GM21526 (cell line): ENCODE data around the gene UBE4B.

Experiments used
- ATAC-seq: cut with Tn5 transposase; IDR thresholded peaks from one replicate; pipeline ENCODE4 v1.9.1; 2021; ENCODE audit warnings: moderate library complexity; ENCODE audit not compliant: unreplicated experiment, low FRiP score

UBE4B gene

GRCh38 chr1:10108134-10108663 is 75.4 kb downstream of the UBE4B start:
- no peak for ATAC-seq

DNA sequence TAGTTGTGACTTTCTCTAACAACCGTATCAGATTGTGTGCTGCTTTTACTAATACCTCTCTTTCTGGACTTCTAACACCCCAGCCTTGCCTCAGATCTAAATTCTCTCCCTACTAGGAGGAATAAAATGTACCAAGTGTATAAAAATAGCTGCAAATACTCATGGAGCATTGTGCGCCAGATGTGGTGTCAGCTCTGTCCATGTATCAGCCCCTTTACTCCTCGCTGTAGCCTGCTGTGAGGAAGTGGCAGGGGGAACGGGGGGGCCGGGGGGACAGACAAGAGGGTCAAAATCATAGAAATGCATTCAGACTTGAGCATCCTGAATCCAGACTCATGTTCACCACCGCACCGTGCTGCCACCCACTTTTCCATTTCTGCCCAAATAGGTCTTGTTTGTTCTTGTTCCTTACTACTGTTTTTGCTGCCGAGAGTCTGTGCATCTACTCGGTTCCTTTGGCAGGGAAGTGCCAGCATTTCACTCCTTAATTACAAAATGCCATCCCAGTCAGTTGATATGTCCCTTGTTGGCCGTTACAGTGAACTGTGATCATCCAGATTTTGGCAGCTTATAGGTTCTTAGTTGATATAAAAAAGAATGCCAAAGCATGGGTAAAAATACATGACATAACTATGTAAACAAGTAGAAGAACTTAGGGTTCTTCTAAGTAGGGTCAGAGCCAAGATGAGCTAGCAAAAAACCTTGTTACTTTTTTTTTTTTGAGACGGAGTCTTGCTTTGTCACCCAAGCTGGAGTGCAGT is 76.4 kb downstream of the UBE4B start:
- no peak for ATAC-seq

GRCh38 chr1:10113501-10113900 is 80.7 kb downstream of the UBE4B start:
- ATAC-seq = no peak

DNA sequence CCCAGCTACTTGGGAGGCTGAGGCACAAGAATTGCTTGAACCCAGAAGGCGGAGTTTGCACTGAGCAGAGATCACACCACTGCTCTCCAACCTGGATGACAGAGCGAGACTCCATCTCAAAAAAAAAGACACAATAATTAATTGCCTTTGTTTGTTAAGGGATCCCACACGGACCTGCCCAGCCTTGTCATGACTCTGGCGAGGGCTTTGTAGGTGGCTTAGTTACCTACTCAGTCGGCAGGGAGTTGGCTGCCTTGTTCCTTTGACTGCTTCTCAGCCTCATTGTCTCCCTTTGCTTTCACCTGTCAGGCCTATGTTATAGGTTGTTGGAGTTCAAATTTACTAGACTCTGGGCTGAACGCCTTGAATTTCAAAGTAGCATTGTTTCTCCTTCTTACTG is 82.0 kb downstream of the UBE4B start:
- no peak for ATAC-seq

- no peak for ATAC-seq
Observed at GRCh38 chr1:10117132-10117531, 84.4 kb downstream of the UBE4B start.

GRCh38 chr1:10117865-10118264 is 85.1 kb downstream of the UBE4B start:
- no peak for ATAC-seq

- no peak for ATAC-seq
Observed at GRCh38 chr1:10121688-10122087, 88.9 kb downstream of the UBE4B start.

- ATAC-seq = no peak
Observed at GRCh38 chr1:10122926-10123325, 90.2 kb downstream of the UBE4B start.

- no peak for ATAC-seq
Observed at GRCh38 chr1:10128101-10128765, 95.5 kb downstream of the UBE4B start.

DNA sequence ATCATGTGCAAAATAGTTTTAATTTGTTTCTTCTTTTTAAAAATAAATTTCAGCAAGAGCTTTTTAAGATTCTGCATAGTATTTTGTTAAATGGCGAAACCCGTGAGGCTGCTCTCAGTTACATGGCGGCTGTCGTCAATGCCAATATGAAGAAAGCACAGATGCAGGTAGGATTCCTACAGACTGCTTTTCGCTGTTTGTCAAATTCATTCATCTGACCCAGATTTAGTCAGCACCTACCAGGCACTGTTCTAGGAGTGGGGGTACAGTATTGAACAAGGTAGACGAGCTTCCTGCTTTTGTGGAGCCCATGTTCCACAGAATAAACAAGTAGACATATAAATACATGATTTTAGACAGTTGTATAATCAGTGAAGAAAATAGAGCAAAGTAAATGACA is 99.6 kb downstream of the UBE4B start:
- no peak for ATAC-seq

GRCh38 chr1:10132852-10133251 is 100.1 kb downstream of the UBE4B start:
- no peak for ATAC-seq

GRCh38 chr1:10140981-10141380 is 108.2 kb downstream of the UBE4B start:
- ATAC-seq = no peak

GRCh38 chr1:10143961-10144485 is 111.3 kb downstream of the UBE4B start:
- ATAC-seq = no peak

DNA sequence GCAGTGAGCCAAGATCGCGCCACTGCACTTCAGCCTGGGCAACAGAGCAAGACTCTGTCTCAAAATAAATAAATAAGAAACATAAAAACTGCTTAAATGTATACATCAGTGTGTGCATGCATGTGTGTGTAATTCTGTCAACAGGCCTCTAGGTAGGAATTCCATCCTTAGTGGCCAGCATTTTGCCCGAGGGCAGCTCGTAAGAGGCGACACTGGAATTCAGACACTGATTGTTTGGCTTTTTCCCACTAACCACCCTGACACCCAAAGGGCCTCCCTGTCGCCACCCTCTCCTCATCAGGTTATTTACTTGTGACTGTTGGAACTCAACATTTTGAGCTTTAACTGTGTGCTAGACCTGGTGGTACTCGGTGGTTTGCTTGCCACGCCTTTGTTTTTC is 113.6 kb downstream of the UBE4B start:
- ATAC-seq = no peak

GRCh38 chr1:10149231-10149630 is 116.5 kb downstream of the UBE4B start:
- ATAC-seq = no peak

GRCh38 chr1:10152709-10153284 is 120.0 kb downstream of the UBE4B start:
- ATAC-seq = no peak

DNA sequence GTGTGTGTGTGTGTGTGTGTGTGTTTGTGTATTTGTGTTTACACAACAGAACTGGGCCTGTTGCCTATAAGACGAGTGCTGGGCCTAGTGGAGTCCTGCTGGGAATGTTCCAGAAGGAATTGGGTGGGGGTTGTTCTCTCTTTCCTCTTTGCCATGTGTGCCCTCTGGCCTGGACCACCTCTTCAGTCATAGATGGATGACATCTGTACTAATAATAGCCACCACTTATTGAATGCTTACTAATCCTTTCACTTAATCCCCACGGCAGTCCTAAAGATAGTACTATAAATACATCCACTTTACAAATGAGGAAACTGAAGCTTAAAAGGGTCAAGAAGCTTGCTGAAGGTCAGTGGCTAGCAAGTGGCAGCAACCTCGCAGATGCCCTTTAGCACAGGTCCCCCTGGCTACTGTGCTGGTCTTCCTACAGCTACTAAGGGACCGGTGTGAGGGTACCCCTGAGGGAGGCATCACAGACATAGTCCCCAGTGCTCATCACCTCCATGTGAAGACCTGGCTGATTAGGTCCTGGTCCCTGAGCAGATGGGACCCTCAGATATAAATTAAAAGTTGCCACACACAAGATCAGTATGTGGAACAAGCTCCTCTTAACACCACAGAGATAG is 122.4 kb downstream of the UBE4B start:
- no peak for ATAC-seq

- no peak for ATAC-seq
Observed at GRCh38 chr1:10160173-10160572, 127.4 kb downstream of the UBE4B start.

DNA sequence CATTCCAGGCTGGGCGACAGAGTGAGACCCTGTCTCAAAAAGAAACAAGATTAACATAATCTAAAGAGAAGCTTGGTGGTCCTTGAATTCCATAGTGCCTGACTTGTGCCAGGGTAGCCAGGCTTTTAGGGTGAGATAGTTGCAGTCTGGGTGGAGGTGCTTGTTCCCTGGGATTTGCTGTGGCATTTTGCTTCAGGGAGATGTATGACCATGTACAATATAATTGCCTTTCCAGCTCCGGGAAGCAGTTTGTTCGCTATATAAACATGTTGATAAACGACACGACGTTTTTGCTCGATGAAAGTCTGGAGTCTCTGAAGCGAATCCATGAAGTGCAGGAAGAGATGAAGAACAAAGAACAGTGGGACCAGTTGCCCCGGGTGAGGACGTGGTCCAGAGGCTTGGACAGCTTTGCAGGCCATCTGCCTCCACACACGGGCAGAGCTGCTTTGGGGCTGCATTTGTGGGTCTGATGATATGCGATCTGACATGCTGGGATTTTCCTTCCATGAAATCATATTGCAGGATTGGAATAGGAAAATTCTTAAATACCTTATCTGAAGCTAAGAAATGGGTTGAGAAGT is 128.2 kb downstream of the UBE4B start:
- ATAC-seq = no peak

- no peak for ATAC-seq
Observed at GRCh38 chr1:10161541-10162290, 129.0 kb downstream of the UBE4B start.
